GM12878 (cell line): ENCODE data around the gene IGFALS. TPM values are rescaled to one million over a fixed set of nuclear protein-coding genes. Genes with fewer than 3 reads are reported as not detected.

Experiments
- ATAC-seq: fragments of 200-7000 bp; cut with Tn5 transposase; 3 replicates; pipeline ENCODE4 v1.9.1; 2020; ENCODE audit warnings: mild to moderate bottlenecking, moderate library complexity
- BruUV-seq: library from RNA; stranded (reverse); fragments of 400-500 nt; replicated peaks from 2 replicates; lab custom pipeline; 2021; lab: Mats Ljungman, UMichigan
- CTCF ChIA-PET: fragments of 300-600 bp; sonication (Branson Sonifier 250); formaldehyde crosslinking; extraction: SDS; loops from one replicate; lab custom pipeline; 2021; ENCODE audit warnings: inconsistent platforms; lab: Yijun Ruan, JAX
- POLR2A ChIA-PET: fragments of 350-600 bp; formaldehyde crosslinking; extraction: SDS; loops from one replicate; lab custom pipeline; 2021; ENCODE audit warnings: inconsistent platforms; lab: Charles Lee
- RAD21 ChIA-PET: fragments of 300-600 bp; sonication (Branson Sonifier 250); formaldehyde crosslinking; loops from one replicate; lab custom pipeline; 2023; ENCODE audit warnings: antibody characterized with exemption; ENCODE audit not compliant: unreplicated experiment; lab: Charles Lee
- SMC1A ChIA-PET: fragments of 300-600 bp; sonication (Branson Sonifier 250); formaldehyde crosslinking; loops from one replicate; lab custom pipeline; 2023; ENCODE audit not compliant: unreplicated experiment, uncharacterized antibody; lab: Charles Lee
- DNase-seq: peaks from one replicate; pipeline ENCODE4 v3.0.0-alpha.2; 2011; ENCODE audit warnings: low read depth, low spot score
- FAIRE-seq: peaks from 3 replicates; lab custom pipeline; 2011; peaks lifted over from hg19 to GRCh38; lab: Jason Lieb, UNC
- H2AFZ ChIP-seq: 2 replicates; pipeline ENCODE4 v1.6.0; 2011; ENCODE audit warnings: low read depth, low read length, control low read depth; ENCODE audit not compliant: control insufficient read depth
- H3K27ac ChIP-seq: 2 replicates; pipeline ENCODE4 v1.5.1; 2011; ENCODE audit warnings: control low read depth; ENCODE audit not compliant: control insufficient read depth, insufficient read depth
- H3K27me3 ChIP-seq, 2 experiments: replicated peaks in 1 of 2; 2 replicates each; pipeline versions ENCODE4 v1.6.0 to v1.6.1; 2011; ENCODE audit warnings: low read length in 1 of 2; ENCODE audit not compliant: control insufficient read depth in 2 of 2, insufficient read depth in 2 of 2
- H3K36me3 ChIP-seq, 2 experiments: 2 replicates each; pipeline ENCODE4 v1.5.1; 2011; ENCODE audit warnings: low read length in 1 of 2; ENCODE audit not compliant: control insufficient read depth in 2 of 2, insufficient read depth in 2 of 2
- H3K4me1 ChIP-seq: 2 replicates; pipeline ENCODE4 v1.6.1; 2011; ENCODE audit warnings: mild to moderate bottlenecking, low read length, moderate library complexity, mixed read lengths; ENCODE audit not compliant: control insufficient read depth, insufficient read depth
- H3K4me2 ChIP-seq: 2 replicates; pipeline ENCODE4 v1.6.0; 2011; ENCODE audit warnings: control low read depth; ENCODE audit not compliant: control insufficient read depth, insufficient read depth
- H3K4me3 ChIP-seq: fragments of 200-600 bp; sonication (generic); 2 replicates; pipeline ENCODE4 v1.5.1; 2016
- H3K79me2 ChIP-seq: 2 replicates; pipeline ENCODE4 v1.6.0; 2011; ENCODE audit warnings: low read length; ENCODE audit not compliant: control insufficient read depth, insufficient read depth
- H3K9ac ChIP-seq: 2 replicates; pipeline ENCODE4 v1.8.0; 2011; ENCODE audit warnings: low read length, control low read depth, mixed read lengths; ENCODE audit not compliant: control insufficient read depth, insufficient read depth
- H3K9me3 ChIP-seq: replicated peaks from 3 replicates; pipeline ENCODE4 v1.5.1; 2011; ENCODE audit warnings: mild to moderate bottlenecking, low read length; ENCODE audit not compliant: control insufficient read depth, insufficient read depth
- H4K20me1 ChIP-seq: 2 replicates; pipeline ENCODE4 v1.6.0; 2011; ENCODE audit not compliant: control insufficient read depth, insufficient read depth
- E4F1 ChIP-seq: fragments of 450-650 bp; IDR thresholded peaks from 2 replicates; pipeline ENCODE4 v1.6.1; 2018; ENCODE audit warnings: borderline replicate concordance, mild to moderate bottlenecking; ENCODE audit not compliant: partially characterized antibody
- EGR1 ChIP-seq, 2 experiments: IDR thresholded peaks; 1 replicate in 1 of 2; 2 replicates in 1 of 2; pipeline ENCODE4 v1.6.1; 2011 to 2012; ENCODE audit warnings: low read depth in 2 of 2, low read length in 2 of 2, borderline replicate concordance in 1 of 2, mild to moderate bottlenecking in 1 of 2, moderate library complexity in 1 of 2
- POLR2A ChIP-seq: IDR thresholded peaks from 2 replicates; pipeline ENCODE4 v1.6.1; 2011; ENCODE audit warnings: low read depth, mild to moderate bottlenecking, low read length
- TAF1 ChIP-seq: IDR thresholded peaks from 2 replicates; pipeline ENCODE4 v1.6.1; 2011; ENCODE audit warnings: mild to moderate bottlenecking, low read depth, low read length, borderline replicate concordance
- WGBS: methylation state at CpG from one replicate; pipeline ENCODE4 v1.1.6; 2016; ENCODE audit warnings: low lambda C conversion rate; ENCODE audit not compliant: insufficient replicate concordance, insufficient coverage; ENCODE audit errors: missing lambda C conversion rate; 5-methylcytosine and 5-hydroxymethylcytosine counted together
- in situ Hi-C: fragments of 300-500 bp; cut with MboI; formaldehyde crosslinking; loops from 9 replicates; pipeline ENCODE4 v1.14.3; 2018; ENCODE audit warnings: mixed read lengths
- intact Hi-C: fragments of 100-400 bp; cut with micrococcal nuclease; formaldehyde crosslinking; loops from one replicate; pipeline ENCODE4 v1.14.2; 2022; ENCODE audit not compliant: unreplicated experiment
- polyA plus RNA-seq, 11 experiments: library from polyadenylated mRNA; depleted of rRNA in 4 of 11; unstranded in 6 of 11; stranded (reverse) in 5 of 11; fragments of >200 nt; fragmentation: Nextera tagmentation in 4 of 11; fragmentation: Illumina TruSeq in 1 of 11; extraction: Ambion mirVana in 4 of 11; extraction: Trizol in 1 of 11; gene quantifications; 1 replicate in 1 of 11; 2 replicates in 10 of 11; pipeline versions ENCODE4 v1.2.1 to v1.2.3, GENCODE V29; 2011 to 2016; ENCODE audit warnings: inconsistent platforms in 2 of 11, missing spikeins in 2 of 11, low read depth in 1 of 11
- total RNA-seq, 4 experiments: library from RNA; depleted of rRNA in 3 of 4; stranded (reverse); fragments of >200 nt in 3 of 4; fragmentation: Illumina TruSeq in 1 of 4; extraction: Trizol in 1 of 4; gene quantifications; 2 replicates each; pipeline versions ENCODE4 v1.2.1 to v1.2.3, GENCODE V29; 2013 to 2021

IGFALS gene
- total and polyA plus RNA-seq, 10 of the 15 experiments (the other 5 are each of a cell fraction or from before 2014, with no cell fraction given) = 0.04 to 0.11 TPM; not detected in 8

GRCh38 chr16:1749152-1750117, 44.1 kb downstream of the IGFALS start:
- FAIRE-seq = no peak
- H3K4me1 ChIP-seq = no peaks in the 10 kb centered on the region
- POLR2A ChIA-PET = interaction anchor here (0.6 kb wide), 1 partner anchor 103 kb away, joined by 4 read pairs; no protein-coding TSS in a partner anchor
- TF ChIP-seq E4F1 = no peak
- TF ChIP-seq POLR2A = 0 out of 2 replicates have a peak, but pooled peaks have one; percentile 50
- H3K9ac ChIP-seq = no peak overlapping the region
- no peak for DNase-seq
- H3K4me2 ChIP-seq = no peak overlapping the region
- SMC1A ChIA-PET = no interaction called here
- H4K20me1 ChIP-seq = no peaks in the 10 kb centered on the region
- H3K9me3 ChIP-seq = no peaks in the 10 kb centered on the region
- intact Hi-C loops (no loop called here), in situ Hi-C loops (no loop called here)
- no peak for ATAC-seq
- no peak overlapping the region for H2AFZ ChIP-seq
- H3K27ac ChIP-seq = no peak overlapping the region
- RAD21 ChIA-PET = no interaction called here
- 91% methylated on average over 29 of the region's 29 CpGs for WGBS
- H3K79me2 ChIP-seq = no peaks in the 10 kb centered on the region
- H3K27me3 ChIP-seq = no peaks in the 10 kb centered on the region
- CTCF ChIA-PET = no interaction called here
- no TSS peak for BruUV-seq
- H3K4me3 ChIP-seq = no peak overlapping the region
- peaks cover 10 to 12% of the 10 kb centered on the region in 2 experiments for H3K36me3 ChIP-seq

DNA sequence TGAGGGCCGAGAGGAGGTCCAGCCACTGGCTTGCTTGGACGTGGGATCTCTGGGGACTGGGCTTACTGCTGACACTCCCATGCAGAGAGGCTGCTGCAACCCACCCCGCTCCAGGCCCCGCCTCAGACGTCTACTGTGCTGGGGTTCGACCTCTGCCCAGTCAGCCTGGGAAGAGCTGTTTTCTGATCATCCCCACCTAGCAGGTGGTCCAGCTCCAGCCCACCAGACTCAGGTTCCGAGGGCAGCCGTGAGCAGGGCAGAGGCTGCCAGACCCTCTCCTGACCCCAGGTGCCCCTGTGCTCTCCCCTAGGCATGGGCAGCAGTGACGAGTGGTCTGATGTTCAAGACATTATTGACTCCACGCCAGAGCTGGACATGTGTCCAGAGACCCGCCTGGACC, 45.6 kb downstream of the IGFALS start:
- no peak overlapping the region for H2AFZ ChIP-seq
- no peaks in the 10 kb centered on the region for H3K27me3 ChIP-seq
- H3K4me2 ChIP-seq = no peak overlapping the region
- H3K9me3 ChIP-seq = no peaks in the 10 kb centered on the region
- no peak for DNase-seq
- no TSS peak for BruUV-seq
- intact Hi-C loops (no loop called here), in situ Hi-C loops (no loop called here)
- H3K4me1 ChIP-seq = no peaks in the 10 kb centered on the region
- H3K4me3 ChIP-seq = no peak overlapping the region
- H3K79me2 ChIP-seq = no peaks in the 10 kb centered on the region
- no peaks in the 10 kb centered on the region for H4K20me1 ChIP-seq
- POLR2A ChIA-PET = no interaction called here
- peaks cover 10 to 18% of the 10 kb centered on the region in 2 experiments for H3K36me3 ChIP-seq
- ATAC-seq = no peak
- TF ChIP-seq TAF1 = no peak
- no peak for TF ChIP-seq EGR1 (IDR thresholded peaks at IDR 0.05; ENCODE audit: borderline replicate concordance in 1 of 2, low read depth in 2 of 2, low read length in 2 of 2)
- FAIRE-seq = no peak
- CTCF ChIA-PET = no interaction called here
- RAD21 ChIA-PET = no interaction called here
- no peak overlapping the region for H3K27ac ChIP-seq
- SMC1A ChIA-PET = no interaction called here
- 95% methylated on average over 11 of the region's 11 CpGs for WGBS
- H3K9ac ChIP-seq = no peak overlapping the region
